Measurements from ENCODE around the gene HEYL.
A peak's percentile ranks its signal among the peaks of the same experiment; 100 is the strongest.
"Not testable (repeated sequence)": the region's sequence is repeated elsewhere in the genome, so short reads cannot be mapped to it uniquely, and the experiment has no call there.

The HEYL gene

DNA sequence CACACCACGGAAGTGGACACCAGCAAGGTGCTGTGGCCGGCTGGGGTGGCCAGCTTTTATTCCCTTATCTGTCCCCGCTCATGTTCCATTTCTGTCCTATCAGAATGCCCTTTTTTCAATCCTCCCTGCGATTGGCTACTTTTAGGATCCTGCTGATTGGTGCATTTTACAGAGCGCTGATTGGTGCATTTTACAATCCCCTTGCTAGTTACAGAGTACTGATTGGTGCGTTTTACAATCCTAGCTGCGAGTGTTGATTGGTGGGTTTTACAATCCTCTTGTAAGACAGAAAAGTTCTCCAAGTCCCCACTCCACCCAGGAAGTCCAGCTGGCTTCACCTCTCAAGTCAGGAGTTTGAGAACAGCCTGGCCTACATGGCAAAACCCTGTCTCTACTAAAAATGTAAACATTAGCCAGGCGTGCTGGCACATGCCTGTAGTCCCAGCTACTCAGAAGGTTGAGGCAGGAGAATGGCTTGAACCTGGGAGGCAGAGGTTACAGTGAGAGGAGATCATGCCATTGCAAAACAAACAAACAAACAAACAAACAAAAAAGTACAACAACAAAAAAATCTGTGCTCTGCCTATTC lies 37.7 kb downstream of the HEYL start:
- not testable (repeated sequence) for DNase-seq (ENCODE audit: low spot score)

DNA sequence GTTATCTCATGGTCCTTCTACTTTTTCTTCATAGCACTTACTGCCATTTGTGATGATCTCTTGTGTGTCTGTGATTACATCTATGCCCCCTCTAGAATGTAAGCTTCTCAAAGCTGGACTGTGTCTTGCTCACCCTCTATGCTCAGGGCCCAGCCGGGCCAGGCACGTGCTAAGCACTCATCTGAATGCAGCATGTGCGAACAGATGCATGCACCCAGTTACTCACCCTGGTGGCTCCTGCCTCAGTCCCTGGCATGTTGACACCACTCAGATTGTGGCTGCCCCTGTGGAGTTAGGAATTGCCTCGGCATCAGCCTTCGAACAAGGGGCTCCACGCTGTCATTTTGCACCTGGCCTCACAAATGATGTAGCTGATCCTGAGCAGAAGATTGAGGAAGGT lies 43.3 kb downstream of the HEYL start:
- DNase-seq (ENCODE audit: low spot score), result no peak

DNA sequence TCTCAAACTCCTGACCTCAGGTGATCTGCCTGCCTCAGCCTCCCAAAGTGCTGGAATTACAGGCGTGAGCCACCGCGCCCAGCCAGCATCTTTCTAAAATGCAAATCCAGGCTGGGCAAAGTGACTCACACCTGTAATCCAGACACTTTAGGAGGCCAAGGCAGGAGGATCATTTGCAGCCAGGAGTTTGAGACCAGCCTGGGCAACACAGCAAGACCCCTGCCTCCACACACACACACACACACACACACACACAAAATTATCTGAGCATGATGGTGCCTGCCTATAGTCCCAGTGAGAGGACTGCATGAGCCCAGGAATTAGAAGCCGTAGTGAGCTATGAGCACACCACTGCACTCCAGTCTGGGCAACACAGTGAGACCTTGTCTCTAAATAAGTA lies 46.1 kb downstream of the HEYL start:
- no peak for DNase-seq (ENCODE audit: low spot score)

DNA sequence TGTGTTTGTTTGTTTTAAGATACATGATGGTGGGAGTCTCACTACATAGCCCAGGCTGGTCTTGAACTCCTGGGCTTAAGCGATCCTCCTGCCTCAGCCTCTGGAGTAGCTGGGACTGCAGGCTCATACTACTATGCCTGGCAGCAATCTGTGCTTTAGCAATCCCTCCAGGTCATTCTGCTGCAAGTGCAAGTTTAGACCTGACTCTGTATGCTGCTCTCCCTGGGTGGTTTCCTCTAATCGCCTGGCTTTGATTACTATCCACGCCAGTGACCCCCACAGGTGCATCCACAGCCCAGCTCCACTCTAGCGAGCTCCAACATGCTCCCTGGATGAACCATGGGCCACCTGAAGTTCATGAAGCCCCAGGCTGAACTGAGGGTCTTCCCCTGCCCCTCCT lies 47.4 kb downstream of the HEYL start:
- no peak for DNase-seq (ENCODE audit: low spot score)

DNA sequence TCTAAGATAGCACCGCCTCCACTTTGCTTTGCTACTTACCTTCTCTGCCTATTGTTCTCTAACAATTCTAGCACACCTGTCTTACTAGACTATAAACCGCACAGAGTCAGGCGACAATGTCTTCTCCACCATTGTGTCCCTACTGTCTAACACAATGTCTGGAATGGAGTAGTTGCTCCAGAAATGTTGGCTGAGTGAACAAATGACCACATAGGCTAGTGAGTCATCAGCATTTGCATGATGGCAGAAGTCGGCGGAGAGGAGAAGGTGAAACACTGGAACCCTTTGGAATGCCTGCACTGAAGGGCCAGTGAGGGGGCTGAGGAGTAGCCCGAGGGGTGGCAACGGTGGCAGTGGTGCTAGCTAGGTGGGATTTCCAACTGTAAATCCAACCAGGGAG lies 48.9 kb downstream of the HEYL start:
- DNase-seq (ENCODE audit: low spot score), result no peak

DNA sequence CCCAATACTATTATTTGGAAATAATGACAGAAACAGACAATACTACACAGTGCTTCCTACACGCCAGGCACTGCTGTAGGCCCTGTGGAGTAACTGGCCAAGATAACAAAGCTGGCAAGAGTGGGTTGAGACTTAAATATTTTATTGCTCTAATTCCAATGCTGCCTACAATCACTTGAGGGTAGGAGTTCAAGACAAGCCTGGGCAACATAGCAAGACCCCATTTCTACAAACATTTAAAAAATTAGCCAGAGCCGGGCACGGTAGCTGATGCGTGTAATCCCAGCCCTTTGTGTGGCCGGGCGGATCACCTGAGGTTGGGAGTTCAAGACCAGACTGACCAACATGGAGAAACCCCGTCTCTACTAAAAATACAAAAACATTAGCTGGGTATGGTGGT lies 53.5 kb downstream of the HEYL start:
- DNase-seq (ENCODE audit: low spot score), result no peak

DNA sequence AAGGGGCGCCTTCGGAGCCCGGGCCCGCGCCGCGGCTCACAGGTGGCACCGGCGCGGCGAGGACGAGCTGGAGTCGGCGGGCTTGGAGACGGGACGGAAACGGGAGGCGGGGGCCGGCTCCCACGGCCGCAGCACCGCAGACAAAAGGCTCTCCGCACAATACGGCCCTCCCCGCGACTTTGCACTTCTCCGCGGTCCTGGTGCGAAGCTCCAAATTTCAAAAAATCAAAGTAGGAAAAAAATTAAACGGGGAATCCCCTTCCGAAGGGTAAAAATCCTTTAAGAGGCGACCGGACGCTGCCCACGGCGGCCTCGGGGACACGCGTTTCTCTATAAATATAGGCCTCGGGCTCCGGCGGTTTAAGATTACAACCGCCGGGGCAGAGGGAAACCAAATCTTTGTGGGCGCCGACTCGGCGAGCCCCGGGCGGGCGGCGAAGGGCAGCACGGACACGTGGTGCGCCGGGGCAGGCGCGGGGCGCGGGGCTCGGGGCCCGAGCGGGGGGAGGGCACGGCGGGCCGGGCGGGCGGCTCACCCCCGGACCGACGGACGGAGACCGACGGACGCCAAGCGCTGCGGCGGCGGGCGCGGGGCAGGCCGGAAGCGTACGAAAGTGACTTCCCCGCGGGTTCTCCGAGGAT lies 63.3 kb downstream of the HEYL start:
- no peak for DNase-seq (ENCODE audit: low spot score)

DNA sequence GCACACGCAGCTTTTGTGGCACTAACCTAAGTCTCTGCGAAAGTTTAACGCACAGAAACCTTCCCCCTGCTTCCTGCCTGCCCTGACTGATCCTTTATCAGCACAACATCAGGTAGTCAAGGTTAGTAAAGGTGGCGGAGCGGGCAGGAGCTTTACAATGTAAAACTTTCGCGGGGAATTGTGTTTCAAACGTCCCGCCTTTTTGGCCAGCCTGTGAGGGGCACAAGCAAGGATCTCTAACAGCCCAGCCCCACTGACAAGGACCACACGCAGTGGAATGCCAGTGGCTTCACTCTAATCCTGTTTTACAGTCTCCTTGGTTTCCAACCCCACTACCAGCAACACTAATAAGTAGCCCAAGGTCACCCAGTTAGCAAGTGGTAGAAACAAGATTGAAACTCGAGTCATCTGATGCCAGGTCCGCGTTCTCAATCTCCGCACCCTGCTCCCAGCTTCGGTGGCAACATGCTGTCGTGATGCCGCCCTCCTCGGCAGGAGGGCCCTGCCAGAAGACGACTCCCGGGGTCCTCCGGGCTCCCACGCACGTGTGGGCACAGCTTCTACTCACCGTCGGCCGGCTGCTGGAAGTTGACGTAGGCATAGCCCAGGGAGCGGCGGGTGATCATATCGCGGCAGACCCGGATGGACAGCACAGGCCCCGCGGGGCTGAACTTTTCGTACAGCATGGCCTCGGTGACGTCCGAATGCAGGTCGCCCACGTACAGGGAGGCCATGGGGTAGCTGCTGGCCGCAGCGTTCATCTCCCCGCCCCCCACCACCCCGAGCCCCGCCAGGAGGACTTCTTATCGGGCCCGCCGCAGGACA lies 64.0 kb downstream of the HEYL start:
- peak; percentile 21 for DNase-seq (ENCODE audit: low spot score)

DNA sequence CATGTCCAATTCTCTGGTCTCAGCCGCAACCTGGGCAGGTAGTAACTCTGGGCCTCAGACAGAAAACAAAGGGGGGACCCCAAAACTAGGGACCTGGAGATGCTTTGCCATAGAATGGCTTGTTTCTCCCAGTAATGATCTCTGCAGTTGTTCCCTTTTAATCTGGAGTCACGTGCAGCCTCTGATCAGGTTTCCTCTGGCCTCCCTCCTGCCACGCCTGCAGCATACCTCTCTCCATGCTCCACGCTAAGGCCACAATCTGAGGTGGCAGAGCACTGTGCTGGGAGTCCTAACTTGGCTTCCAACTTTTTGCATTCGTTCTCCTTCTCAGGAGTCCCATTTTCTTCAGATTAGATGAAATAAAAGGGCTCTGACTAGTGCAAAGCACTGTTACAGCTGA lies 64.8 kb downstream of the HEYL start:
- DNase-seq (ENCODE audit: low spot score), result no peak

Measured in CD4-positive, alpha-beta T cell treated with Interleukin-15 for 4 hours (primary cell).